Body of pancreas (tissue), 4 donors: ENCODE results near the gene TPD52L2. TPM values are rescaled to one million over a fixed set of nuclear protein-coding genes. Genes with fewer than 3 reads are reported as not detected.

Experiments
- ATAC-seq: fragments of 150-250 bp; one replicate; pipeline ENCODE4 v1.9.1; 2016
- DNase-seq, 4 donors: peaks; one replicate each; pipeline ENCODE4 v3.0.0-alpha.2; 2019
- H3K27ac ChIP-seq, 4 donors: fragments of 200-600 bp; sonication (generic); 1 replicate in 3 of 4; 2 replicates in 1 of 4; pipeline versions ENCODE4 v1.5.1 to v1.6.1; 2016 to 2019; ENCODE audit warnings: mild to moderate bottlenecking in 1 of 4, mixed read lengths in 1 of 4, moderate library complexity in 1 of 4
- H3K27me3 ChIP-seq, 2 donors: fragments of 200-600 bp; sonication (generic); one replicate each; pipeline ENCODE4 v1.6.0; 2016; ENCODE audit warnings: mild to moderate bottlenecking in 1 of 2
- H3K36me3 ChIP-seq, 2 donors: fragments of 200-600 bp; sonication (generic); replicated peaks in 1 of 2; 2 replicates each; pipeline ENCODE4 v1.5.1; 2016; ENCODE audit warnings: low read depth in 2 of 2; ENCODE audit not compliant: insufficient read depth in 1 of 2
- H3K4me1 ChIP-seq: fragments of 200-600 bp; sonication (generic); one replicate; pipeline ENCODE4 v1.6.0; 2016
- H3K4me3 ChIP-seq, 2 donors: fragments of 200-600 bp; sonication (generic); 1 replicate in 1 of 2; 2 replicates in 1 of 2; pipeline ENCODE4 v1.5.1; 2016 to 2019
- H3K9me3 ChIP-seq, 3 donors: fragments of 200-600 bp; sonication (generic); 1 replicate in 2 of 3; 2 replicates in 1 of 3; pipeline ENCODE4 v1.5.1; 2016
- CTCF ChIP-seq, 7 experiments: fragments of 450-650 bp in 4 of 7; fragments of 200-600 bp in 3 of 7; sonication (generic) in 3 of 7; IDR thresholded peaks; one replicate each; pipeline ENCODE4 v1.5.1; 2016 to 2019; ENCODE audit warnings: antibody characterized with exemption in 7 of 7
- POLR2A ChIP-seq, 3 donors: fragments of 450-650 bp; IDR thresholded peaks; one replicate each; pipeline ENCODE4 v1.6.1; 2016; ENCODE audit warnings: antibody characterized with exemption in 3 of 3, mild to moderate bottlenecking in 2 of 3
- WGBS, 2 donors: methylation state at CpG; one replicate each; pipeline ENCODE4 v1.1.5; 2017; 5-methylcytosine and 5-hydroxymethylcytosine counted together
- intact Hi-C: fragments of 100-400 bp; cut with DNase I; formaldehyde crosslinking; loops from one replicate; pipeline ENCODE4 v1.15.1; 2023
- total RNA-seq, 2 donors: library from RNA; depleted of rRNA; stranded (reverse); fragments of >200 nt; gene quantifications; one replicate each; pipeline ENCODE4 v1.1.0, GENCODE V29; 2016

TPD52L2 gene
- total RNA-seq, 2 donors from 2014 or later: 31.4 to 47.1 TPM

DNA sequence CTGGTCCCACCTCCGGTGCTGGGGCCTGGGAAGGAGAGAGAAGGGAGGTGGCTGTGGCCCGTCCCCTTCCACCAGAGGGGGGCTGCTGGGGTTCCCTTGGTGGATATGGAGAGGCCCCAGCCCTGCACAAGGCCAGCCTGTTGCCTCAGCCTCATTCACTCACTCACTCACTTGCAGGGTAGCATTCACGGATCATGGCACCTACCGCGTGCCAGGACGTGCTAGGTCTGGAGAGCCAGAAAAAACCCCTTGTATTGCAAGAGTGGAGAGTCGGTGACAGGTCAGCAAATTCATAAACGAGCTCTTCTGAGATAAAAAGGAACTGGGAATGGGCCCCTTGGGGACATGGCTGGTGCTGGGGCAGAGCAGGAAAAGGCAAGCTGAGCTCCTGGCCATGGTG is 27.6 kb upstream of the TPD52L2 start:
- DNase-seq (no peak), ATAC-seq (no peak)
- Histone ChIP-seq H3K9me3 (no peaks in the 10 kb centered on the region), H3K36me3 (no peaks in the 10 kb centered on the region), H3K27ac (no peak overlapping the region), H3K27me3 (no peaks in the 10 kb centered on the region), H3K4me3 (no peak overlapping the region), H3K4me1 (peaks cover 18% of the 10 kb centered on the region)
- WGBS, 2 donors: 56 to 68% methylated on average over 6 to 8 of the region's 8 CpGs
- TF ChIP-seq CTCF (IDR thresholded peaks at IDR 0.05): no peak
- no peak for TF ChIP-seq POLR2A (IDR thresholded peaks at IDR 0.05)
- intact Hi-C loops: no loop called here

DNA sequence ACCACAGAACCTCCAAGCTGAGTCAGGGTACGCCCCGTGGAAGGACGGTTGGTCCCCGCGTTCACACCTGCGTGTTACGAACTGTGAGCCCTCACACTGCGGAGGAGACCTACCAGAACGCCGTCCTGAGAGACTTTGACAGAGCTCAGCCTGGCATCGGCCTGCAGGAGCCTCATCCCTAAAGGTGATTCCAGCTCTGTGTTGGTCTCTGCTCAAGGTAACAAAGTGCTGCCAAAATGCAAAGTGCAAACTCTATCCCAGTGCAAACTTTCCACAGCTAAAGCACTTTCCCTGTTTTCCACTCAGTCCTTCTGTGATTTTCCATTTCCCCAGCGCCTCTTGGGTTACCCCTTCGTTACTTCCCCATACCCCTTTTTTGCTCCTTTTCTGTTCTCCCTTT is 25.4 kb upstream of the TPD52L2 start:
- TF ChIP-seq POLR2A (IDR thresholded peaks at IDR 0.05) (no peak), CTCF (IDR thresholded peaks at IDR 0.05) (no peak)
- H3K4me1 ChIP-seq: peaks cover 9% of the 10 kb centered on the region
- H3K27ac ChIP-seq: no peak overlapping the region
- no peaks in the 10 kb centered on the region for H3K9me3 ChIP-seq
- 70 to 73% methylated on average over 13 of the region's 13 CpGs for WGBS, 2 donors
- intact Hi-C loops: no loop called here
- ATAC-seq (no peak), DNase-seq (no peak)
- H3K4me3 ChIP-seq: no peak overlapping the region
- peaks cover 0 to 4% of the 10 kb centered on the region in 2 donors for H3K27me3 ChIP-seq
- no peaks in the 10 kb centered on the region for H3K36me3 ChIP-seq

- intact Hi-C loops: no loop called here
- Histone ChIP-seq H3K4me1 (peaks cover under 1% of the 10 kb centered on the region), H3K4me3 (no peak overlapping the region), H3K9me3 (no peaks in the 10 kb centered on the region), H3K36me3 (no peaks in the 10 kb centered on the region), H3K27ac (no peak overlapping the region), H3K27me3 (peaks cover 0 to 5% of the 10 kb centered on the region in 2 donors)
- ATAC-seq: no peak
- no peak for DNase-seq
- WGBS, 2 donors: 75% methylated on average over 10 of the region's 11 CpGs; no CpG with 5 or more reads in 1 of the 2 donors
- TF ChIP-seq CTCF (IDR thresholded peaks at IDR 0.05): no peak
Observed at GRCh38 chr20:63840405-63840828, 24.7 kb upstream of the TPD52L2 start.

DNA sequence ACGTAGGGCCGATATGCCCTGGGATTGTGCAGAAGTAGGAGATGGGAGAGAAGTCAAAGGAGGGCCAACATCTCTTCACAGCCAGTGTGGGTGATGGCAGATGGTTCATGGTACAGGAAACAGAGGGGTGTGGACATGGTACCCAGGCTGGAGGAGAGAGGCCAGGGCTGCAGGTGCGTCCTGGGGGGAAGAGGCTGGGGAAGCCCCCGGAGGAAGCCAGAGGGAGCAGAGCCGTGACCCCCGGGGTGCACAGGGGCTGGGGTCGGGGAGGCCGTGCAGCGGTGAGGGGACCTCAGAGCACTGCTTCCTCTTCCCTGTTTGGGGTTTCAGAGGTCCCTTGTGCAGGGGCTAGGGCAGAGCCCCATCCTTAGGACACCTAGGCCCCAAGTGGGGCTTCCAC is 22.8 kb upstream of the TPD52L2 start:
- WGBS, 2 donors: 55 to 78% methylated on average over 8 to 9 of the region's 9 CpGs
- TF ChIP-seq CTCF (IDR thresholded peaks at IDR 0.05) (no peak), POLR2A (IDR thresholded peaks at IDR 0.05) (no peak)
- Histone ChIP-seq H3K4me1 (peaks cover 7% of the 10 kb centered on the region), H3K4me3 (no peak overlapping the region), H3K36me3 (no peaks in the 10 kb centered on the region), H3K27ac (no peak overlapping the region), H3K9me3 (no peaks in the 10 kb centered on the region), H3K27me3 (peaks cover 0 to 14% of the 10 kb centered on the region in 2 donors)
- intact Hi-C loops: no loop called here
- DNase-seq (no peak), ATAC-seq (no peak)

GRCh38 chr20:63843222-63843621 is 21.8 kb upstream of the TPD52L2 start:
- TF ChIP-seq CTCF (IDR thresholded peaks at IDR 0.05): no peak
- no peak for TF ChIP-seq POLR2A (IDR thresholded peaks at IDR 0.05)
- peaks cover 0 to 20% of the 10 kb centered on the region in 2 donors for H3K27me3 ChIP-seq
- ATAC-seq: no peak

More at GRCh38 chr20:63843222-63843621, 21.8 kb upstream of the TPD52L2 start:
- Histone ChIP-seq H3K27ac (no peak overlapping the region), H3K4me3 (no peak overlapping the region), H3K4me1 (peaks cover 7% of the 10 kb centered on the region), H3K36me3 (no peaks in the 10 kb centered on the region), H3K9me3 (no peaks in the 10 kb centered on the region)
- no peak for DNase-seq
- WGBS, 2 donors: 67 to 73% methylated on average over 12 of the region's 12 CpGs
- intact Hi-C loops: no loop called here
